GM19043 (cell line): ENCODE data around the gene ZMYND11.

Experiments used
- ATAC-seq: cut with Tn5 transposase; IDR thresholded peaks from one replicate; pipeline ENCODE4 v1.9.1; 2021; ENCODE audit warnings: low read depth; ENCODE audit not compliant: unreplicated experiment

The ZMYND11 gene

GRCh38 chr10:135132-135600 lies at the start of gene ZMYND11:
Gene ZMYND11 (plus strand): TSS chr10:135455. CDS start chr10:180013, 44,558 bp downstream.
- peak; percentile 33 for ATAC-seq

DNA sequence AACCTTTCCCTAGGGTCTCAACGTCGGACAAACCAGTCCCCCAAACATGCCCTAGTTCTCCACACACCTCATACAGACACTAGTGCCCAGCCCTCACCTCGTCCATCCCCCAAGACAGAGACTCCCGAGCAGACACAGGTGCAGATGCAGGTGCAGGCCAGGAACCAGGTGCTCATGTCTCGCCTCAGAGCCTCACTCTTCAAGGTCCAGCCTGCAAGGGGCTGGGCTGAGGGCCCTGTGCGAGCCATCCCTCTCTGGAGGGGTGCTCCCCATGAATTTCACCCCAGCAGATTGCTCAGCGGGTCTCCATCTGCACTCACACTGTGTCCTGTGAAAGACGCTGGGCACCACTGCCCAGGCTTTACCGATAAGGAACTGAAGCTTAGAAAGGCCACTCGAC lies 49.2 kb upstream of the ZMYND11 start:
- no peak for ATAC-seq

- ATAC-seq: no peak
Measured at GRCh38 chr10:87177-88080, 47.8 kb upstream of the ZMYND11 start.

DNA sequence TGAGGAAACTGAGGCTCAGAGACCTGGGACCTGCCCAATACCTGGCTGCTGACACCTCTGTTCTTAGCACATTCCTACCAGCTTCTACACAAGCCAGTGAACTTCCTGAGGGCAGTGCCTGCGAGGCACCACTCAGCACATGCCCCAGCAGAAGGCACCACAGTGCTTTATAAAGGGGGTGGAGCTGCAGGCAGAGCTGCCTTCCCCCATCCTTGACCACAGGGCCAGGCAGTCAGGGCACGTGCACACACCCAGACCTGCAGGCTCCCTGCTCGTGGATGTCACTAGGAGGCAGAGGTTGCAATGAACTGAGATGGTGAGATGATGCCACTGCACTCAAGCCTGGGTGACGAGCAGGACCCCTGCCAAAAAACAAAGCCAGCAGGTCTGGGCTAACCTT lies 47.0 kb upstream of the ZMYND11 start:
- no peak for ATAC-seq

DNA sequence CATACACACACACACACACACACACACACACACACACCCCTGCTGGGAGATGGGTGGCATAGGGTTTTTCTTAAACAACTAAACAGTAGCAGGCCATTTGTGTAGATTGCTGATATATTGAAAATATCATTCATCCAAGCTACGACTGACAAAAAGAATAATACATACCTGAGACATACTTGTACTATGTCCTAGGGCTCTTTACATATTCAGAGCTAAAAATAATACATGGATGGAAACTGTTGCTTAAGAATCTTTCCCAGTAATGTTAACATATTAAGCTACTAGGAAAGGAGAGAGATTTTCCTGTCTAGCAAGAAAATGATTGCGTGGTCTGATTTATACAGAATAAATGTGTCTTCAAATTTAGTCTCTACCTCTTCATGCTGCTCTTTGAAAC lies 46.0 kb upstream of the ZMYND11 start:
- ATAC-seq: no peak

- ATAC-seq: no peak
Measured at GRCh38 chr10:90161-90560, 45.1 kb upstream of the ZMYND11 start.

DNA sequence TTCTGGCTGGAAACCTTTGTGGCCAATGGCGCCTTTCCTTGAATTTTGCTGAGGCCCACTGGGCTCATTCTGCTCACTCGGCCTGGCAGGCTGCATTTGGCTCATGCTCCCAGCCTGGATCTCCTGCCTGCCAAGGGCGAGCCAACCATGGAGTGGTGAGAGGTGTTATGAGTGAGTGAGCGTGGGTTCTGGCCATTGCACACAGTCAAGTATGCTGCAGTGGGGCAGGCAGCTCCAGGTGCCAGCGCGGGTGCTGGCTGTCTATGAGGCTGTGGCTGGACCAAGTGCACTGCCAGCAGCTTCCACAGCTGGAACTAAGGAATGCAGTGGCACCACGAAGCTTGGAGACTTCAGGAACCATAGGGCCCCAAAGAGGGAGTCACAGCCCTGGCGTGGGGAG lies 43.9 kb upstream of the ZMYND11 start:
- no peak for ATAC-seq

- ATAC-seq: no peak
Measured at GRCh38 chr10:92153-92552, 43.1 kb upstream of the ZMYND11 start.

GRCh38 chr10:92846-93245 lies 42.4 kb upstream of the ZMYND11 start:
- ATAC-seq: no peak

GRCh38 chr10:94613-95012 lies 40.6 kb upstream of the ZMYND11 start:
- ATAC-seq: no peak

DNA sequence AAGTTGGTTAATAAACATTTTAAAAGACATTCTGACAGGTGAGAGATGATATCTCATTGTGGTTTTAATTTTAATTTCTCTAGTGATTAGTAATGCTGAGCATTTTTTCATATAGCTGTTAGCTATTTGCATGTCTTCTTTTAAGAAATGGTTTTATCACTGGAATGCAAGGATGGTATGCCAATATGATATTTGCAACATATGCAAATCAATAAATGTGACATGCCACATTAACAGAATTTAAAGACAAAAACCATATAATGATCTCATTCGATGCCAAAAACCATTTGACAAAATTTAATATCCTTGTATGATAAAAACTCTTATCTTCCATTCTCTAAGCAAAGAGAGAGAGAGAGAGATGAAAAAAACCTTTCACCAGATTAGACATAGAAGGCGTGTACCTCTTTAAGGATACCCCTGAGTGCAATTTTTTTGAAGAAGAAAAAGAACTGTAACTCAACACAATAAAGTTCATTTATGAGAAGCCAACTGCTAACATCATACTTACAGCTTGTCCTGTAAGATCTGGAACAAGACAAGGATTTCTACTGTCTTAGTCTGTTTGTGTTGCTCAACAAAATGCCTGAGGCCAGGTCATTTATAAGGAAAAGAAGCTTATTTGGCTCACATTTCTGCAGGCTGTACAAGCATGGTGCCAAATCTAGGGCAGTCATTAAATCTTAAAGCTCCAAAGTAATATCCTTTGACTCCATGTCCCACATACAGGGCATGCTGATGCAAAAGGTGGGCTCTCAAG lies 39.7 kb upstream of the ZMYND11 start:
- ATAC-seq: no peak

- no peak for ATAC-seq
Measured at GRCh38 chr10:96466-96865, 38.8 kb upstream of the ZMYND11 start.

- no peak for ATAC-seq
Measured at GRCh38 chr10:104416-104815, 30.8 kb upstream of the ZMYND11 start.

DNA sequence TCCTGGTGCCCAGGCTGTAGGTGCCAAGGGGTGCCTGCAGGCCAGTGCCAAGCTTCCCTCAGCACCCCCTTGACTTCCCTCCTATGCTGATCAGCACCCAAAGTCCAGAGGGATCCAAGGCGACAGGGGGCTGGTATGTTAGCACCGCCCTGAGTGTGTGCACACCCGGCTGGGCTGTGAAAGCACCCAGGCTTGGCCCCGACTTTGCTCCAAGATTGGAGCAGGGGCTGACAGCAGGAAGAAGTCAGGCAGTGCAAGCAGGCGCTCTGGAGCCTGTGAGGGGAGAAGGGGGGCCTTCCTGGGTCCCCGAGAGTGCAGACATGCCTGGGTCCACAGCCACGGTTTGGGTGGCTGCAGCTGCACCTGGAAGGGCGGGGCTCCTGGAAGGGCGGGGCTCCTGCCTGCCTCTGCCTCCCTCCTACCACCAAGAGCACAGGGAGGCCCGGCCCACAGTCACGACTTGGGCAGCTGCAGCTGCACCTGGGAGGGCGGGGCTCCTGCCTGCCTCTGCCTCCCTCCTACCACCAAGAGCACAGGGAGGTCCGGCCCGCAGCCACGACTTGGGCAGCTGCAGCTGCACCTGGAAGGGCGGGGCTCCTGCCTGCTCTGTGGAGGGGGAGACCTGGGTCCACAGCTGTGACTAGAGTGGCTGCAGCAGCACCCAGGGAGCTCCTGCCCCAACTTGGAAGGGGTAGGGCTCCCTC lies 30.2 kb upstream of the ZMYND11 start:
- no peak for ATAC-seq

GRCh38 chr10:105806-106205 lies 29.4 kb upstream of the ZMYND11 start:
- ATAC-seq: no peak

GRCh38 chr10:106740-107139 lies 28.5 kb upstream of the ZMYND11 start:
- no peak for ATAC-seq

DNA sequence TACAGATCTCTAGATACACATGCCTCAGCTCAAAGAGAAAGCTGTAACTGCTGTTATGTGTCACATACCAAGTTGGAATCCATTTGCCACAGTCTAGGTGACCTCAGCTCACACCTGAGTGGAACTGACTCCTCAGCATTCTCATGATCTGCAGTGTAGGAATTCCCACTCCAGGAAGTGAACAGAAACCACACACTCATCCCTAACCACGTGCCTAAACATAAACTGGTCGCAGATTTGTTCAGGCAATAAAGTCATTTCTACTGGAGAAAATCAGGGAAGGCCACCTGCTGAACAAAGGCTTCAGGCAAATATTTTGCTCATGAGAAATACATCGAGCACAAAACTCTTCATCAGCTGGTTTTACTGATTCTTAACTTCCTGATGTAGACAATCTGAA lies 23.0 kb upstream of the ZMYND11 start:
- no peak for ATAC-seq

DNA sequence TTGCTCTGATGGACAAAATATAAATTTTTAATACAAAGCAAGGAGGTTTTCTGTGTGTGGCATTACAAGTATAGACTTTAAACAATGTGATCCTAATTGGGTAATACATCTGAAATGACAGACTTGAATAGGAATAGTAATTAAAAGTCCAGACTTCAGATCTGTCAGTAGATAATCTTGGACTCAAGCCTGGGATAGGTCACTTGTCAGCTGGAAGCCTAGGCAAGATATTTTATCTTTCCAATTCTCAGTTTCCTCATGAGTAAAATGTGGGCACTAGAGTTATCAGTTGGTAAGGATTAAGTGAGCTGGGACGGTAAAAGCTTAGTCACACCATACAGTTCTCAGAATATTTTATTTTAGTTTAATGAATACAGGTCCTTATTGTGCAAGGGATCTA lies 10.4 kb upstream of the ZMYND11 start:
- no peak for ATAC-seq

GRCh38 chr10:127612-128432 lies 7.4 kb upstream of the ZMYND11 start:
- ATAC-seq: peak; percentile 91

GRCh38 chr10:129810-130209 lies 5.4 kb upstream of the ZMYND11 start:
- ATAC-seq: no peak
